ENCODE data around the gene RNF133. TPM values are rescaled to one million over a fixed set of nuclear protein-coding genes. Genes with fewer than 3 reads are reported as not detected.

The RNF133 gene
- total RNA-seq, 3 donors from 2014 or later = 0.80 to 8.2 (median 5.6) TPM

- intact Hi-C loops (cut with DNase I; ENCODE audit: low total_unique reads) = no loop called here
- DNase-seq (ENCODE audit: low spot score in 2 of 2) = no peak
Observed at GRCh38 chr7:122674502-122674901, 24.4 kb downstream of the RNF133 start.

GRCh38 chr7:122673951-122674350, 25.0 kb downstream of the RNF133 start:
- H3K27ac ChIP-seq = peak overlapping the region; percentile 12 to 20
- H3K4me1 ChIP-seq = peaks cover 0 to 5% of the 10 kb centered on the region in 2 donors
- no peaks in the 10 kb centered on the region for H3K36me3 ChIP-seq

More at GRCh38 chr7:122674502-122674901, 24.4 kb downstream of the RNF133 start:
- Histone ChIP-seq H3K4me3 (peak overlapping the region in 2 of 3 donors; percentile 15 to 17), H3K27ac (peak overlapping the region; percentile 12 to 50), H3K9me3 (no peaks in the 10 kb centered on the region), H3K27me3 (no peaks in the 10 kb centered on the region), H3K4me1 (peaks cover 0 to 5% of the 10 kb centered on the region in 2 donors), H3K36me3 (no peaks in the 10 kb centered on the region)
- TF ChIP-seq CTCF (IDR thresholded peaks at IDR 0.05) (no peak), POLR2A (IDR thresholded peaks at IDR 0.05) (no peak), POLR2AphosphoS5 (IDR thresholded peaks at IDR 0.05) (no peak)

DNA sequence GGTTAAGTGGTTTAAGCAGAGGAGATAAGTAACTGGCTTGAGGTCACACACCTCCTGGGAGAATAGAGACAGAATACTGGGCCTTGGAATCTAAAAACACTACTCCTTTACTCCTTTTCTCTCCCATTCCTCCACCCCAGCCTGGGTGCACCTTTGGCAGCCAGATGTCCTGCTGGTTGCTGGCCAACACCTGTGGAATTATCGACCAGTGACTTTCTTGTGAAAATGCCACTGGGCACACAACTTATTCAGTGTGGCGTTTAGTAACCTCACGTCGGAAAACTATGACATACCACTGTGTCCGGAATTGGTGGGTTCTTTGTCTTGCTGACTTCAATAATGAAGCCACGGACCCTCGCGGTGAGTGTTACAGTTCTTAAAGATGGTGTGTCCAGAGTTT, 26.4 kb downstream of the RNF133 start:
- Histone ChIP-seq H3K9me3 (no peaks in the 10 kb centered on the region), H3K4me3 (no peak overlapping the region), H3K36me3 (no peaks in the 10 kb centered on the region), H3K4me1 (peaks cover 0 to 5% of the 10 kb centered on the region in 2 donors), H3K27me3 (no peaks in the 10 kb centered on the region), H3K27ac (no peak overlapping the region)
- TF ChIP-seq CTCF (IDR thresholded peaks at IDR 0.05) = no peak
- no peak for TF ChIP-seq POLR2AphosphoS5 (IDR thresholded peaks at IDR 0.05)
- no peak for TF ChIP-seq POLR2A (IDR thresholded peaks at IDR 0.05)
- DNase-seq (ENCODE audit: low spot score in 2 of 2) = no peak
- intact Hi-C loops (cut with DNase I; ENCODE audit: low total_unique reads) = no loop called here

More at GRCh38 chr7:122673951-122674350, 25.0 kb downstream of the RNF133 start:
- peak overlapping the region in 1 of 3 donors; percentile 15 for H3K4me3 ChIP-seq
- DNase-seq (ENCODE audit: low spot score in 2 of 2) = no peak
- intact Hi-C loops (cut with DNase I; ENCODE audit: low total_unique reads) = no loop called here
- no peak for TF ChIP-seq POLR2AphosphoS5 (IDR thresholded peaks at IDR 0.05)
- TF ChIP-seq POLR2A (IDR thresholded peaks at IDR 0.05) = no peak
- TF ChIP-seq CTCF (IDR thresholded peaks at IDR 0.05) = no peak
- H3K9me3 ChIP-seq = no peaks in the 10 kb centered on the region
- no peaks in the 10 kb centered on the region for H3K27me3 ChIP-seq

- no peak for DNase-seq (ENCODE audit: low spot score in 2 of 2)
- H3K27me3 ChIP-seq = no peaks in the 10 kb centered on the region
- no peak overlapping the region for H3K27ac ChIP-seq
- no peaks in the 10 kb centered on the region for H3K36me3 ChIP-seq
- H3K9me3 ChIP-seq = no peaks in the 10 kb centered on the region
- intact Hi-C loops (cut with DNase I; ENCODE audit: low total_unique reads) = no loop called here
- H3K4me1 ChIP-seq = no peaks in the 10 kb centered on the region
- H3K4me3 ChIP-seq = no peak overlapping the region
- TF ChIP-seq CTCF (IDR thresholded peaks at IDR 0.05) = no peak
- TF ChIP-seq POLR2A (IDR thresholded peaks at IDR 0.05) = no peak
- TF ChIP-seq POLR2AphosphoS5 (IDR thresholded peaks at IDR 0.05) = no peak
Observed at GRCh38 chr7:122663733-122664132, 35.2 kb downstream of the RNF133 start.

- Histone ChIP-seq H3K36me3 (no peaks in the 10 kb centered on the region), H3K4me3 (no peak overlapping the region), H3K27me3 (no peaks in the 10 kb centered on the region), H3K27ac (no peak overlapping the region), H3K4me1 (no peaks in the 10 kb centered on the region), H3K9me3 (no peaks in the 10 kb centered on the region)
- intact Hi-C loops (cut with DNase I; ENCODE audit: low total_unique reads) = no loop called here
- no peak for DNase-seq (ENCODE audit: low spot score in 2 of 2)
- no peak for TF ChIP-seq CTCF (IDR thresholded peaks at IDR 0.05)
- no peak for TF ChIP-seq POLR2A (IDR thresholded peaks at IDR 0.05)
- no peak for TF ChIP-seq POLR2AphosphoS5 (IDR thresholded peaks at IDR 0.05)
Observed at GRCh38 chr7:122658856-122659255, 40.1 kb downstream of the RNF133 start.
